ENCODE data around the gene FAM20C. TPM values are rescaled to one million over a fixed set of nuclear protein-coding genes. Genes with fewer than 3 reads are reported as not detected.

Gene FAM20C
- total RNA-seq, 1 experiment from 2014 or later, result 8.8 TPM

DNA sequence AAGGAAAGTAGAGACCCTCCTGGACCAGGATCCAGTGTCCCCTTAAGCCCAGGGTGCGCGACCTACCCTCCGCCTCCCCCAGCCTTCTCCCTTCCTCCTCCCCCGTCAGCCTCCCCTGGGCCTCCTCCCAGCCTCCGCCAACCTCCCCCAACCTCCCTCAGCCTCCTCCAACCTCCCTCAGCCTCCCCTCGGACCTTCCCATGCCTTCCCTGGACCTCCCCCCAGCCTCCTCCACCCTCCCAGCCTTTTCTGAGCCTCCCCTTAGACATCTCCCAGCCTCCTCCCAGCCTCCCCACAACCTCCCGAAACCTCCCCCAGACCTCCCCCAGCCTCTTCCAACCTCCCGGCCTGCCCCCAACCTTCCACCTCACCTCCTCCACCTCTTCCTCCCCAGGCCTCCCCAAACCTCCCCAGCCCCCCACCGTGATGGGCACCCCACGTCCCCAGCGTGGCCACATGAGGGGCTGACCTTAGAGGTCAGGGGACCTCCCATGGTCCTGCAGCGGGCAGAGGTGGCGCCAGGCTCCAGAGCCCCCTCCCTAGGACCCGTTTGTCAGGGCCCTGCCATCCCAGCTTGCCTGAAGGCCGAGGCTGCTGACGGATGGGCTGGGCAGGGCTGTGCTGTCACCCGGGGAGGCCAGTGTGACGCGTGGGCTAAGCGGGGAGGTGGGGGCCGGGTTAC is 18.8 kb downstream of the FAM20C start:
- H3K4me3 Mint-ChIP-seq (ENCODE audit: unreplicated experiment), result no peak overlapping the region
- ChIA-PET POLR2A (no interaction called here), CTCF (interaction anchor here (0.7 kb wide), 1 partner anchor 54 kb away, joined by 3 read pairs; no protein-coding TSS in a partner anchor)
- peaks cover 12% of the 10 kb centered on the region for H3K4me1 Mint-ChIP-seq (ENCODE audit: insufficient read depth, unreplicated experiment)
- TF ChIP-seq, protein P1, sequence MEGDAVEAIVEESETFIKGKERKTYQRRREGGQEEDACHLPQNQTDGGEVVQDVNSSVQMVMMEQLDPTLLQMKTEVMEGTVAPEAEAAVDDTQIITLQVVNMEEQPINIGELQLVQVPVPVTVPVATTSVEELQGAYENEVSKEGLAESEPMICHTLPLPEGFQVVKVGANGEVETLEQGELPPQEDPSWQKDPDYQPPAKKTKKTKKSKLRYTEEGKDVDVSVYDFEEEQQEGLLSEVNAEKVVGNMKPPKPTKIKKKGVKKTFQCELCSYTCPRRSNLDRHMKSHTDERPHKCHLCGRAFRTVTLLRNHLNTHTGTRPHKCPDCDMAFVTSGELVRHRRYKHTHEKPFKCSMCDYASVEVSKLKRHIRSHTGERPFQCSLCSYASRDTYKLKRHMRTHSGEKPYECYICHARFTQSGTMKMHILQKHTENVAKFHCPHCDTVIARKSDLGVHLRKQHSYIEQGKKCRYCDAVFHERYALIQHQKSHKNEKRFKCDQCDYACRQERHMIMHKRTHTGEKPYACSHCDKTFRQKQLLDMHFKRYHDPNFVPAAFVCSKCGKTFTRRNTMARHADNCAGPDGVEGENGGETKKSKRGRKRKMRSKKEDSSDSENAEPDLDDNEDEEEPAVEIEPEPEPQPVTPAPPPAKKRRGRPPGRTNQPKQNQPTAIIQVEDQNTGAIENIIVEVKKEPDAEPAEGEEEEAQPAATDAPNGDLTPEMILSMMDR (IDR thresholded peaks at IDR 0.05; ENCODE audit: unreplicated experiment), result no peak
- DNase-seq (ENCODE audit: unreplicated experiment), result no peak
- no TSS peak for BruUV-seq (replicated peaks)
- intact Hi-C loops (cut with micrococcal nuclease), result no loop called here
- H3K9me3 Mint-ChIP-seq (ENCODE audit: unreplicated experiment), result no peaks in the 10 kb centered on the region
- no peaks in the 10 kb centered on the region for H3K27me3 Mint-ChIP-seq (ENCODE audit: insufficient read depth, unreplicated experiment)
- H3K27ac Mint-ChIP-seq (ENCODE audit: low read depth, unreplicated experiment), result no peak overlapping the region
- H3K36me3 Mint-ChIP-seq (ENCODE audit: insufficient read depth, unreplicated experiment), result peaks cover 15% of the 10 kb centered on the region

DNA sequence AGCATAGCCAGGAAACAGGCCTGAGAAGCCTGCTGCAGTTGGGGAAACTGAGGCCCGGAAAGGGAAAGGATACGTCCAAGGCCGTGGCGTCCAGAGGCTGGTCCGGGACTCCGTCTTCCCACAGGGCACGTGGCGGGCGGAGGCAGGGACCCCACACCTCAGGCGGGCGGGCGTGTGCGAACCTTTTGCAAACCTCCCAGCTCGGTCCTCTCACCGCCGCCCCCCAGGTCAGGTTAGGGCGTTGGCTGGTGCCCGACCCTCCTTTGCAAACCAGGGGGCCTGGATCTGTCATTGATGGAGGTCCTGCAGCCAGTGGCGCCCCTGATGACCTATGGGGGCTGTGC is 19.3 kb downstream of the FAM20C start:
- CTCF ChIA-PET, result interaction anchor here (0.7 kb wide), 1 partner anchor 54 kb away, joined by 3 read pairs; no protein-coding TSS in a partner anchor
- Mint-ChIP-seq H3K4me3 (ENCODE audit: unreplicated experiment) (no peak overlapping the region), H3K36me3 (ENCODE audit: insufficient read depth, unreplicated experiment) (peaks cover 15% of the 10 kb centered on the region), H3K27ac (ENCODE audit: low read depth, unreplicated experiment) (no peak overlapping the region), H3K4me1 (ENCODE audit: insufficient read depth, unreplicated experiment) (peaks cover 12% of the 10 kb centered on the region), H3K27me3 (ENCODE audit: insufficient read depth, unreplicated experiment) (no peaks in the 10 kb centered on the region), H3K9me3 (ENCODE audit: unreplicated experiment) (no peaks in the 10 kb centered on the region)
- no TSS peak for BruUV-seq (replicated peaks)
- no peak for DNase-seq (ENCODE audit: unreplicated experiment)
- TF ChIP-seq, protein P1 (IDR thresholded peaks at IDR 0.05; ENCODE audit: unreplicated experiment), result no peak
- POLR2A ChIA-PET, result no interaction called here
- intact Hi-C loops (cut with micrococcal nuclease), result no loop called here

DNA sequence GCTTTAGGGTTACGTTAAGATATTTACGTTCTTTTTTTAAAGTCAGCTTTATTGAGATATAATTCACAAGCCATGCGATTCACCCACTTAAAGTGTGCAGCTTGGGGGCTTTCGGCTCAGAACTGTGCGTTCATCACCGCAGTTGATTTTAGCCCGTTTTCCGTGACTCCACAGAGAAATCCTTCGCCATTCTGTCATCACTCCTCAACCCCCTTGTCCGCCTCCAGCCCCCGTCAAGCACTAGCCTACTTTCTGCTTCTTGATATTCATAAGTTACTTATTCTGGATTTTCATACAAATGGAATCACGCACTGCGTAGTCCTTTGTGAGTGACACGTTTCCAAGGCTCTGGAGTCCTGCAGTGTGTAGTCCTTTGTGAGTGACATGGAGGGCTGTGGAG is 20.4 kb downstream of the FAM20C start:
- Mint-ChIP-seq H3K4me3 (ENCODE audit: unreplicated experiment) (no peak overlapping the region), H3K27ac (ENCODE audit: low read depth, unreplicated experiment) (no peak overlapping the region), H3K27me3 (ENCODE audit: insufficient read depth, unreplicated experiment) (no peaks in the 10 kb centered on the region), H3K9me3 (ENCODE audit: unreplicated experiment) (no peaks in the 10 kb centered on the region), H3K36me3 (ENCODE audit: insufficient read depth, unreplicated experiment) (peaks cover 15% of the 10 kb centered on the region), H3K4me1 (ENCODE audit: insufficient read depth, unreplicated experiment) (peaks cover 12% of the 10 kb centered on the region)
- BruUV-seq (replicated peaks), result no TSS peak
- POLR2A ChIA-PET, result no interaction called here
- intact Hi-C loops (cut with micrococcal nuclease), result no loop called here
- DNase-seq (ENCODE audit: unreplicated experiment), result no peak
- TF ChIP-seq, protein P1 (IDR thresholded peaks at IDR 0.05; ENCODE audit: unreplicated experiment), result no peak
- CTCF ChIA-PET, result no interaction called here

DNA sequence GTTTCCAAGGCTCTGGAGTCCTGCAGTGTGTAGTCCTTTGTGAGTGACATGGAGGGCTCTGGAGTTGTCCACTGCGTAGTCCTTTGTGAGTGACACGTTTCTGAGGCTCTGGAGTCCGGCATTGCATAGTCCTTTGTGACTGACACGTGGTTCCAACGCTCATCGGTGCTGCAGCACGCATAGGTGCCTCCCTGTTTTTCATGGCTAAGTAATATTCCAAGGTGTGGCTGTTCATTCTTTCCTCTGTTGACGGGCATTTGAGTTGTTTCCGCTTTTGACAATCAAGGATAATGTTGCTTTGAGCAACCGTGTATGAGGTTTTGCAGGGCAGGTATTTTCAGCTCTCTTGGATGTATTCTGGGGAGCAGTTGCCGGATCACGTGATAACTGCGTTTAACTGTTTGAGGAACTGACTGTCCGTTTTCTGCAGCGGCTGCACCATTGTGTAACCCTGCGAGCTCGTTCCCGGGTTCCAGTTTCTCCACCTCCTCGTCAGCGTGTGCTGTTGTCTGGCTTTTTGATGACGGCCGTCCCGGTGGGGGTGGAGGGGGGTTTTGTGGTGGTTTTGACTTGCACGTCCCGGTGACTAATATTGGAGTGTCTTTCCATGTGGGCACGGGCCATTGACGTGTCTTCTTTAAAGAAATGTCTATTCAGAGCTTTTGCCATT is 21.1 kb downstream of the FAM20C start:
- no peak overlapping the region for H3K27ac Mint-ChIP-seq (ENCODE audit: low read depth, unreplicated experiment)
- no TSS peak for BruUV-seq (replicated peaks)
- no peaks in the 10 kb centered on the region for H3K27me3 Mint-ChIP-seq (ENCODE audit: insufficient read depth, unreplicated experiment)
- no peak overlapping the region for H3K4me3 Mint-ChIP-seq (ENCODE audit: unreplicated experiment)
- H3K9me3 Mint-ChIP-seq (ENCODE audit: unreplicated experiment), result no peaks in the 10 kb centered on the region
- peaks cover 12% of the 10 kb centered on the region for H3K4me1 Mint-ChIP-seq (ENCODE audit: insufficient read depth, unreplicated experiment)
- DNase-seq (ENCODE audit: unreplicated experiment), result no peak
- TF ChIP-seq, protein P1 (IDR thresholded peaks at IDR 0.05; ENCODE audit: unreplicated experiment), result no peak
- POLR2A ChIA-PET, result no interaction called here
- peaks cover 15% of the 10 kb centered on the region for H3K36me3 Mint-ChIP-seq (ENCODE audit: insufficient read depth, unreplicated experiment)
- CTCF ChIA-PET, result interaction anchor here (0.7 kb wide), 1 partner anchor 10 kb away, joined by 3 read pairs; no protein-coding TSS in a partner anchor
- intact Hi-C loops (cut with micrococcal nuclease), result no loop called here
